Right lobe of liver (tissue), 4 donors: Measurements from ENCODE around the gene MYOZ3.

ENCODE experiments used
- POLR2A ChIP-seq: fragments of 450-650 bp; IDR thresholded peaks from one replicate; pipeline ENCODE4 v1.6.1; 2017; ENCODE audit warnings: antibody characterized with exemption, mild to moderate bottlenecking
- TF ChIP-seq, protein P1 (sequence below), 4 donors: fragments of 200-600 bp in 3 of 4; fragments of 450-650 bp in 1 of 4; IDR thresholded peaks; one replicate each; pipeline versions ENCODE4 v1.5.1 to v1.8.0; 2016 to 2022; ENCODE audit warnings: antibody characterized with exemption in 4 of 4, mild to moderate bottlenecking in 2 of 4
- donor health status: DM: no; HTN: no; CAD: no.
- donor health status: DM: no; HTN: no; CAD: no.
- donor health status: DM: no; HTN: yes; CAD: no.

DNA sequence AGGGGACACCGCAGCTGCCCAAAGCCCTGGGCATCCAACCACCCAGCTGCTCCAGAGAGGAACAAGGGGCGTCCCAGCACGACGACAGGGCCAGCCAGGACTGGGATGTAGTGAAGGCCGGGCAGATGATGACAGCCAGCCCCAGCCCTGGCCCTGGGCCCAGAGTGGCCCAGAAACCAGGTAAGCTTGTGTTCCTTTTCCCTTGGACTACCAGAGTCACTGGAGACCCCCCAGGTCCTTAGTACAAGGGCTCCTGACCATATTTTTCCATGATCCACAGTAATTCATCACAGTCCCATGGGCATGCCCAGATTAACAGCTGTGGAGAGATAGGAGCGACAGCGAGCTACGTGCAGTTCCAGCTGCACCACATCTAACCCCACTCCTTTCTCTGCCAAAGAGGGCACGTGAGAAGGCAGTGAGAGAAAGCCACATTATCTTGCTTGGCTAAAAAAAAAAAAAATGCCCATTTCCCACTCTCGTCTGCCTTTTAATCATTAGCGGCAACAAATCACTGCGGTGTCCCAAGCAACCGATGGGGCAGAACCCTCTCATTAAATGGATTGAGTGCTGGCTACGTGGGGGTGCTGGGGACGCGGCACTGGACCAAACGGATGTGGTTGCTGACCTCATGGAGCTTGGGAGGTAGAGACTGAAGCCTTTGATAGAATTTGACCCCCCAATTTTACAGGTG lies 42.3 kb upstream of the MYOZ3 start:
- no peak for TF ChIP-seq POLR2A
- TF ChIP-seq, protein P1, sequence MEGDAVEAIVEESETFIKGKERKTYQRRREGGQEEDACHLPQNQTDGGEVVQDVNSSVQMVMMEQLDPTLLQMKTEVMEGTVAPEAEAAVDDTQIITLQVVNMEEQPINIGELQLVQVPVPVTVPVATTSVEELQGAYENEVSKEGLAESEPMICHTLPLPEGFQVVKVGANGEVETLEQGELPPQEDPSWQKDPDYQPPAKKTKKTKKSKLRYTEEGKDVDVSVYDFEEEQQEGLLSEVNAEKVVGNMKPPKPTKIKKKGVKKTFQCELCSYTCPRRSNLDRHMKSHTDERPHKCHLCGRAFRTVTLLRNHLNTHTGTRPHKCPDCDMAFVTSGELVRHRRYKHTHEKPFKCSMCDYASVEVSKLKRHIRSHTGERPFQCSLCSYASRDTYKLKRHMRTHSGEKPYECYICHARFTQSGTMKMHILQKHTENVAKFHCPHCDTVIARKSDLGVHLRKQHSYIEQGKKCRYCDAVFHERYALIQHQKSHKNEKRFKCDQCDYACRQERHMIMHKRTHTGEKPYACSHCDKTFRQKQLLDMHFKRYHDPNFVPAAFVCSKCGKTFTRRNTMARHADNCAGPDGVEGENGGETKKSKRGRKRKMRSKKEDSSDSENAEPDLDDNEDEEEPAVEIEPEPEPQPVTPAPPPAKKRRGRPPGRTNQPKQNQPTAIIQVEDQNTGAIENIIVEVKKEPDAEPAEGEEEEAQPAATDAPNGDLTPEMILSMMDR (IDR thresholded peaks at IDR 0.05), result no peak
